HG02610 (cell line): ENCODE data around the gene SLCO3A1.
"Not testable (repeated sequence)": the region's sequence is repeated elsewhere in the genome, so short reads cannot be mapped to it uniquely, and the experiment has no call there.

ENCODE experiments used
- ATAC-seq: cut with Tn5 transposase; IDR thresholded peaks from one replicate; pipeline ENCODE4 v1.9.1; 2021; ENCODE audit warnings: mild to moderate bottlenecking, moderate library complexity; ENCODE audit not compliant: unreplicated experiment

Gene SLCO3A1

GRCh38 chr15:91956026-91956723 lies 102.7 kb downstream of the SLCO3A1 start:
- no peak for ATAC-seq

GRCh38 chr15:91961357-91961756 lies 107.8 kb downstream of the SLCO3A1 start:
- no peak for ATAC-seq

DNA sequence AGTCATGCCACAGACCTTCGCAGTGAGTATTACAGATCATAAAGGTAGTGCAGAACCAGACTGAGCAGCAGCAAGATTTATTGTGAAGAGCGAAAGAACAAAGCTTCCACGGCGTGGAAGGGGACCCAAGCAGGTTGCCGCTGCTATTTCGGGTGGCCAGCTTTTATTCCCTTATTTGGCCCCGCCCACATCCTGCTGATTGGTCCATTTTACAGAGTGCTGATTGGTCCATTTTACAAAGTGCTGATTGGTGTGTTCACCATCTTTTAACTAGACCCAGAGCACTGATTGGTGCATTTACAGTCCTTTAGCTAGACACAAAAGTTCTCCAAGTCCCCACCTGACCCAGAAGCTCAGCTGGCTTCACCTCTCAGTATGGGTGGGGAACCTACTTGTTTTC lies 110.2 kb downstream of the SLCO3A1 start:
- not testable (repeated sequence) for ATAC-seq

DNA sequence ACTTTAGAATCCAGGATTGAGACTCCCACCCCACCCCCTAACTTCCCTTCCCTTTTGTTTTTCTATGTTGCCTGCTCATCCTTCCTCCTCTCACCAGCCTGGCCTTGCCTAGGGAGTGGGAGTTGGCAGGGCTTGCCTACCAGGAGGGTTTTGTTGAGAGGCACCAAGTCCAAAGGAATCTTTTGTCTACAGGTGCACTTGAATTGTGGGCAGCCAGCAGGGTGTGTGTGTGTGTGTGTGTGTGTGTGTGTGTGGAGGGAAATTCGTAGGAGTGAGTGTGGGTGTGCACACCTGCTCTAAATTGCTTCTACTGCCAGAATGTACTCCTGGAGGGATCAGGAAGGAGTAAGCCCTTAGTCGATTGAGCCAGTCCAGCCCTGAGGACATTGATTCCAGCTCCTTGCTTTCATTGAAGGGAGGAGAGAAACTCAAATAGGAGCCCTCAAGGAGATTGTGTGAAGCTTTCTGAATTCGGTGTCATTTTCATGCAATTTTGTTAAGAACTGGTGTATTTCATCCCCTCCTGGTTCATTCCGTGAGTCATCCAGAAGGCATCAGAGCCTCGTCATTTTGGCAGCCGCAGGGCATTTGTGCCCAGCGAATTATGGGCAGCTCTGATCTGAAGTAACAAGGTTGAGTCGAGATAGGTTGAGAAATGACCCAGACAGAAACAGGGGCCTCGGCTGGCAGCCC lies 112.1 kb downstream of the SLCO3A1 start:
- ATAC-seq: no peak

DNA sequence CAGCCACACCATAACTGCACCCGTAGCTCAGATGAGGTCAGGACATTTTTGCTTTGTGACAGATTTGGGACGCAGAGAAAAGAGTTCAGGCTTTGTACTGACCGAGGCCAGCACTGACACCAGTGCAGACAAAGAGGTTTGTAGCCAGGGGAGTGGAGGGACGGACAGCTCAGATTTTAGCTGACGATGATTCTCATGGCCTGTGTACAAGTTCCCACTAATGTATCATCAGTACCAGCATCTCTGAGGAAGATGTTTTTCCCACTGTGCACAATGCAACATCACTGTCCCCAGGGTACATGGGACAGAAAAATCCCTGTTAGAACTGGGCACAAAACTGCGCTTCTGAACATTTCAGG lies 112.7 kb downstream of the SLCO3A1 start:
- no peak for ATAC-seq

DNA sequence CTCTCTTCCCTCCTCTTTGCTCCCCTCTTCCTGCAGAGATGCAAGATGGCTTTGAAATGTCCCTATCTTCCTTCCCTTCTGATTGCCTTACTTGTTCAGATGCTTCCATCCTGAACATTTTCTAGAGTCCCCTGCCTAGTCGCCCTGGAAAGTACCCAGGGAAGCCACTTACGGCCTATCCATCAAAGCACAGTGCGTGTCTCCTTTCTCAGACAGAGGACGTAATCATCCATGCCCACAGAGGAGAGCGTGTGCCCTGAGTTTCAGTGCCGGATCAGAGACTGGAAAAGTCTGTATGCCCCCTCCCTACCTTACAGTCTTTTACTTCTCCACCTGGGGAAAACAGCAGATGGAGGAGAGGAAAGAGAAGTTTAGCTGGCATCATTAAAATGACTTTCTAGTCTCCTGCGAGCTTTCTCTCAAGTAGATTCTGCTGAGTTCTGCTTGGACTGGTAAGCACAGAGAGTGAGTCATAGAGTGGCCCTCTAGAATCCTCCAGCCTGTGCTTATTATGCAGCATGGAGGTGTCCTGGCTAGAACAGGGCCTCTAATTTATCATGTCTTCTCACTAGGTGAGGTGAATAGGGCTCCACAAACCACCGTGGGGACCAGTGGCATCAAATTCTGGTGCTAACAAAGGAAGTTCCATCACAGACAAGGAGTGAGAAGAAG lies 114.6 kb downstream of the SLCO3A1 start:
- ATAC-seq: no peak

DNA sequence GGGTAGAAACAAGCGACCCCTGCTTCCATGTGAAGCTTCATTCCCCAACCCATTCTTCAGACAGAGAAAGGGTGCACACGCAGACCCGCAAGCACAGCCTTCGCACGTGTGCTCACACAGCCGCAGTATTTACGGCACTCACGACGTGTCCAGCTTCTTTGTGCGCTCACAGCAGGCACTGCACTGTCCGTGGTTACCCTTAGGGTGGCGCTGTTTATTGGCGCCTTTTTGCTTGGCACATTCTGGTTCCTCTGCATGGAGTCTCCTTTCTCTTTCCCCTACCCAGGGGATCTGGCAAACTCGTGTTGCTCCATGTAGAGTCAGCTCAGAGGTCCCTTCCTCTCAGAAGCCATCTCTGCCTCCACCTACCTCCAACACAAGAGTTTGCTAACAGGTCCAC lies 115.1 kb downstream of the SLCO3A1 start:
- no peak for ATAC-seq

DNA sequence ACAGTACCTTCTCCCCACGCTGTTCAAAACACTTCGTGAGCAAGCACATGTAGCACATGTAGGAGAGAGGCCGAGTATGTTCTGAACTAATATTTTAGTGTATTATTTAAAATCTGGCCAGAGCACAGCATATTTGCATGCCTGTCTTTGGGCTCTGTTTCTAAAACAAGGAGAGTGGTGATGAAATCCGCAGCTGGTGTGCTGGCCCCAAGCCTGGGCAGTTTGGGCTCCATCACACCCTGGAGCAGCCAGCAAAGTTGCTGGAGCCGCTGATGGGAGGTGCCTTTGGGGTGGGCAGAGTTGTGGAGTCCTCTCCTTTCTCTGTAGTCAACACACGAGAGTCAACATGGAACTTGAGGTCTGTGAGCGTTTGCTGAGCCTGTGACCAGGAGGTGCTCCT lies 116.6 kb downstream of the SLCO3A1 start:
- no peak for ATAC-seq

GRCh38 chr15:91973481-91973880 lies 120.0 kb downstream of the SLCO3A1 start:
- no peak for ATAC-seq

GRCh38 chr15:91974321-91974720 lies 120.8 kb downstream of the SLCO3A1 start:
- ATAC-seq: no peak

DNA sequence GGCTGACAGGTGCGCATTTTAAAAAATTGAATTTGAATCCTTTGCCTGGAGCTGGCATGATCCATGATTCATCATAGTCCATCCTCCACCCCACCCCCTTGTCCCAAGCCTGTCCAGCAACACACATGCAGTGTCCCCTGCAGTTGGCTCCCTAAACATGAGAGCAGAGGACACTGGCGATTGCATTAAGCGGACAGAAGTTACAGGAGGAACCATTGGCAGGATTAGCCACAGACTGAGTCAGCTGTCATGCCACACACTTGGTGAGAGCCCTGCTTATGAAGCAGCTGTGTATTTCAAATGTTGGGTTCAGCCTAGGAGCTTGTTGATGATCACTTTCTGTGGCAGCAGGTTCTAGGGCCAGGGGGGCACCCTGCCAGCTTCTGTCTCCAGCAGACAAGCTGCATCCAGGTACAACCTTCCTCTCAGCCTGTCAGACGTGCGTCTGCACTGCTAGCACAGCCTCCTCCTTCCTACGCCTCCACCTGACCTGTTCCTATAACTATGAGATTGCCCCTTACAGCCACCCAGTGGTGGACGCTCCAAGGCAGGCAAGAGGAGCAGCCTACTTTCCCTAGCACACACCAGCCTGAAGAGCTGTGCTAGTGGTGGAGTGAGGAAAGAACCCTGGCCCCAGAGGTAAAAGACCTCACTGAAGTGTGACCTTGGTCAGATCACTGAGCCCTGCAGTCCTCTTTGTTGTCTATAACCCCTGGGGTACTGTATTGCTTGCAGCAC lies 121.9 kb downstream of the SLCO3A1 start:
- ATAC-seq: no peak

GRCh38 chr15:91976966-91977365 lies 123.5 kb downstream of the SLCO3A1 start:
- no peak for ATAC-seq

GRCh38 chr15:91980502-91981267 lies 127.2 kb downstream of the SLCO3A1 start:
- no peak for ATAC-seq

- ATAC-seq: no peak
These were observed 128.6 kb downstream of the SLCO3A1 start for GRCh38 chr15:91981821-91982800.

- no peak for ATAC-seq
These were observed 130.3 kb downstream of the SLCO3A1 start for GRCh38 chr15:91983729-91984340.

DNA sequence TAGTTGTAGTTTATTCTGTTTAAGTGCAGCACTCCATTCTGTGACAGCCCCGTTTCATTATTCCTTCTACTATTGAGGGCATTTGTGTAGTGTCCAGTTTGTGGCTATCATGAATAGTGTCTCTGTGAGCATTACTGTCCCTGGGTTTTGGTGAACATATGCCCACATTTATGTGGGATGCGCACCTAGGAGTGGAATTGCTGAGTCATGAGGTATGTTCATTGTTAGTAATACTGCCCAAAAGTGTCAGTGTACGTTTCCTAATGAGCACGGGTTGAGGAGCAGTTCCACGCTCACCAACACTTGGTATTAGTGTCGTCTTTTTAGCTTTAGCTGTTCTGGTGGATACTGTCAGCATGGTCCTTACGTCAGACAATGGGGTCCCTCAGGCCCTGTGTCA lies 131.8 kb downstream of the SLCO3A1 start:
- no peak for ATAC-seq

- ATAC-seq: no peak
These were observed 134.6 kb downstream of the SLCO3A1 start for GRCh38 chr15:91988071-91988470.

DNA sequence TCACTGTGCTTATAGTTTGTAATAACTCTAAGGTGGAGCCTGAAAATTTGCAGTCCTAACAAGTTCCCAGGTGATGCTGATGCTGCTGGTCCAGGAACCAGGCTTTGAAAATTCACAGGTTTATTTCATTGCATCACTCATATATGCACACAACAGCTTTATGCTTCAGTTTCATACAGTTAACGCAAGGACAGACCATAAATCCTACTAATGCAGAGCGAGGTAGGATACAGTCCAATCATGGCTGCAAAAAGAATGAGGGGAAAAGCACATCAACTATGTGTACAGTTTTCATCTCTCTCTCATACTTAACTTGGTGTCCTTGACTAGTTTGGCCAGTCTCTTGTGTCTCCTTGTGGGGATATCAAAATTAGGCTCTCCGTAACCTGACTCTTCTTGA lies 135.1 kb downstream of the SLCO3A1 start:
- ATAC-seq: no peak

GRCh38 chr15:91989821-91990220 lies 136.3 kb downstream of the SLCO3A1 start:
- ATAC-seq: no peak
